Activated CD4-positive, CD25-positive, alpha-beta regulatory T cell treated with anti-CD3 and anti-CD28 coated beads, Interleukin-2, amount 50 U/mL, for 24 hours (primary cell): ENCODE measurements around the gene SLC16A11.
"Not testable (repeated sequence)": the region's sequence is repeated elsewhere in the genome, so short reads cannot be mapped to it uniquely, and the experiment has no call there.

Source experiments
- ATAC-seq, 2 donors: fragments of 150-1000 bp; cut with Tn5 transposase; one replicate each; pipeline ENCODE4 v1.10.0; 2021; ENCODE audit warnings: mild to moderate bottlenecking in 1 of 2, moderate library complexity in 1 of 2

SLC16A11 gene

GRCh38 chr17:7005716-7006115 is 38.2 kb downstream of the SLC16A11 start:
- no peak for ATAC-seq

GRCh38 chr17:7004398-7005253 is 39.3 kb downstream of the SLC16A11 start:
- ATAC-seq = peak; percentile 90 to 94

GRCh38 chr17:7003745-7004144 is 40.1 kb downstream of the SLC16A11 start:
- ATAC-seq = no peak

GRCh38 chr17:7002288-7003047 is 41.4 kb downstream of the SLC16A11 start:
- ATAC-seq = no peak

GRCh38 chr17:7001318-7001961 is 42.5 kb downstream of the SLC16A11 start:
- no peak for ATAC-seq

GRCh38 chr17:6998855-6999508 is 44.9 kb downstream of the SLC16A11 start:
- ATAC-seq = no peak

- no peak for ATAC-seq
Measured at GRCh38 chr17:6997171-6997570, 46.7 kb downstream of the SLC16A11 start.

- no peak for ATAC-seq
Measured at GRCh38 chr17:6996256-6997011, 47.5 kb downstream of the SLC16A11 start.

- no peak for ATAC-seq
Measured at GRCh38 chr17:6995500-6996255, 48.2 kb downstream of the SLC16A11 start, which contains the start of gene ALOX12. Gene ALOX12, plus strand, starts transcription at chr17:6996049. Its CDS starts 69 bp downstream, at chr17:6996118.

- no peak for ATAC-seq
Measured at GRCh38 chr17:6994666-6995256, 49.1 kb downstream of the SLC16A11 start.

GRCh38 chr17:6994118-6994598 is 49.7 kb downstream of the SLC16A11 start:
- ATAC-seq = no peak

GRCh38 chr17:6993613-6994056 is 50.3 kb downstream of the SLC16A11 start:
- ATAC-seq = not testable (repeated sequence)
